NCI-H524 treated with DMSO at 0.1 percent for 48 hours (cell line): ENCODE results near the gene SHTN1.

Source experiments
- DNase-seq: peaks from one replicate; lab custom pipeline; 2025; lab: John Stamatoyannopoulos, UW

Gene SHTN1

DNA sequence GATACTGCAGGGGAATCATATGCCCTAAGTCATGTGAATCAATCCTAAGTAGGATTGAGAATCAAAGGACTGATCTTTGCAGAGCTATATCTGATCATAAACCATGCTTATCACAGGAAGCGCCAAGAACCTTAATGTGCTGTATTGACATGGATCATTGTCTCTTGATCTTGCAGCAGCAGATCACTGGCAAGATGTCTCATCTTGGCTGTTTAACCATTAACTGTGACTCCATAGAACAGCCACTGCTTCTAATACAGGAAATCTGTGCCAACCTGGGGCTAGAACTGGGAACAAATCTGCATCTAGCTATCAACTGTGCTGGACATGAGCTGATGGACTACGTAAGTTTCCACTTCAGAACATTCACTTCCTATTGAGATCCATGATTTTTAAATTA is 134.0 kb downstream of the SHTN1 start:
- no peak for DNase-seq

DNA sequence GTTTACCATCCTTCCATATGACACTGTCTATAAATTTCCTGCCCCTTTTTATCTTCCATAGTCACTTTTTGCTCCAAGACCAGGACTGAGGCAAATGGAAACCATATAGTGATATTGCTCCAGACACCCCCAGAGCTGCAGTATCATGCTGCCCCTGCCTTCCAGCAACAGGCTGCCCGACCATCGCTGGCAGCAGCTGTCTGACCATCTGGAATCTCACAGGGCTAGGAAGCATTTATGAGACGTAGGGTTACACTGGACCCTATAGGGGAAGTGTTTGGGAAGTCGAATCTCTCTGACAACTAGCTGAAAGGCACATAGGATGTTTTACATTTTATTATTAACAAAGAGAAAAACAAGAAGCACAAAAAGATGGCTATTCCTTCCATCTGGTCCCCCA is 136.3 kb downstream of the SHTN1 start:
- DNase-seq = peak; percentile 3

DNA sequence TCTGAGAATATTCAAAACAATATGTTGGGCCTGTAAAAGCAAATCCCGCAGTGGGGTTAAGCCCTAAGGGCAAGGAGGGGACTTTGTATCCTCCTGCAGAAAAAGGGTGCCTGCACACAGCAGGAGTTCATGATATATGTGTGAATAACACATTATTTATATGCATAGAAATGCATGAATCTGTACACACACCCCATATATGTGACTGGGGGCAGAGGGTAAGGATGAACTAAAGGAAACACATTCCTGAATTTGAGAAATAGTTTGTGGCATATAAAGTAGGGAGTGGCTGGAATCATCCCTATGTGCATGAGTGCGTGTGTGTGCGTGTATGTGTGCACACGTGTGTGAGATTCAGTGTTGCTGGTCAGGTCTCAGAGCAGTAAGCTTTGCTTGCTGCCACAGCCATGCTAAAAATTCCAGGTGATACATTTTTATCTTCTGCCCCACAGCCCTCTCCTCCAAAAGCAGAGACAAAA is 136.8 kb downstream of the SHTN1 start:
- no peak for DNase-seq

DNA sequence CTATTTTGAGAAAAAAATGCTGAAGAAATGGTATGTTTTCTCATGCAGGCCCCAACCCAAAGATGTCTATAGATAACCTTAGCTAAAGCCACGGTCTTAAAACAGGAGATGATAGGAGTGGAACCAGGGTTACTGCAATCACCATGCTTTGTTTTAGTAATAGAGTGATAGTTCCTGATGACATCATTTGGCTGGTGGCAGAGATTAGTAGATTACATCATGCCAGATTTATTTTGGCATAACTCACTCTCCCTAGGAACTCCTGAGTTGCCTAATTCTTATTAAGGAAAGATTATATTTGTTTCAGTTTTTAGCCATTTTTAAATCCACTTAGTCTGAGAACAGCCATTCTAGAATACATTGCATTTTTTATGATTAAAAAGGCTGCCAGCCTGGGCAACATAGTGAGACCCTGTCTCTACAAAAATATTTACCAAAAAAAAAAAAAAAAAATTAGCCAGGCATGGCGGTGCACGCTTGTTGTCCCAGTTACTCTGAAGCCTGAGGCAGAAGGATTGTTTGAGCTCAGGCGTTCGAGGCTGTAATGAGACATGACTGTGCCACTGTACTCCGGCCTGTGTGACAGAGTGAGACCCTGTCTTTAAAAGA is 137.9 kb downstream of the SHTN1 start:
- DNase-seq = no peak

DNA sequence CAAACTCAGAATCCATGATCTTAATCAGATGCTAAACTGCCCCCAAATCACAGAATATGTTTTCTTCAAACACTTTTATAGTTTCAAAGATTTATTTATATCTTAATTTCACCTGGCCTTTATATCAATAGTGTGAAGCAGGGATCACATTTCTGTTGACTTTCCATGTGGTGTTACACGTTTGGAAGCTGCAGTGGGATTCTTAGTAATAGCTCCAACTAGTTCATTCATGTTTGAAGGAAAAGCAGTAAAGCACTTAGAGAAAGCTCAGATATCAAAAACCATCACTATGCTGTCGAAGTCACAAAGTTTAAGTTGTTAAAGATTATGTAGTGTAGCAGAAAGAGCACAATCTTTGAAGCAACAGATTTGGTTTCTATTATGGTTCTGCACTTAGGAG is 138.9 kb downstream of the SHTN1 start:
- no peak for DNase-seq

DNA sequence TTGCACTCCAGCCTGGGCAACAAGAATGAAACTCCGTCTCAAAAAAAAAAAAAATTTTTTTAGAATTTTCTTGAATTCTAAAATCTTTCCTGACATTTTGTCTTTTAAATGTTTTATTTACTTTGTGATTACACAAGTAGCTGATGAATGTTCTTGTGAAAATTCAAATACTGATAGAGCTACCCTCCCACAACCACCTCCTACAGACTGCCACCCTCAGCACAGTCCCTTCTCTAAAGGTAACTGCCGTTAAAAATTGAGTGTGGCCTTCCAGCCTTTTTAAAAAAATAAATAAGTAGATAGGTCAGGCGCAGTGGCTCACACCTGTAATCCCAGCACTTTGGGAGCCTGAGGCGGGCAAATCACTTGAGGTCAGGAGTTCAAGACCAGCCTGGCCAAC is 140.6 kb downstream of the SHTN1 start:
- DNase-seq = no peak

DNA sequence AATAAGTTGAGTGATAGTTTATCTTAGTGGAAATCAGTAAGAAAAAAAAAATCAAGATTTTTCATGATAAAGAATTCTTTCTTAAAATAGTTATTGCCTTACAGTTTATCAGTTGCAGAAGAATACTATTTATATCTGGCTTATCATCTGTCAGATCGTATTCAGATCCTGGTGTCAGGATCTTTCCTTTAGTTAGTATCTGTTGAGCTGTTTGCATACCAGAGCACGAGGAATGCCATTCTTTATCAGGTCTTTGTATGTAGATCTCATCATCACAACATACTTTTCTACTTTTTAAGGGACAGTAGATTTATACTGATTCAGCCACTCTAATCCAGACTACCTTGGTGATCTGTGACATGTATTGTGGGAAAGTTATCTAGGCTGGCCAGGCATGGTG is 143.2 kb downstream of the SHTN1 start:
- no peak for DNase-seq

DNA sequence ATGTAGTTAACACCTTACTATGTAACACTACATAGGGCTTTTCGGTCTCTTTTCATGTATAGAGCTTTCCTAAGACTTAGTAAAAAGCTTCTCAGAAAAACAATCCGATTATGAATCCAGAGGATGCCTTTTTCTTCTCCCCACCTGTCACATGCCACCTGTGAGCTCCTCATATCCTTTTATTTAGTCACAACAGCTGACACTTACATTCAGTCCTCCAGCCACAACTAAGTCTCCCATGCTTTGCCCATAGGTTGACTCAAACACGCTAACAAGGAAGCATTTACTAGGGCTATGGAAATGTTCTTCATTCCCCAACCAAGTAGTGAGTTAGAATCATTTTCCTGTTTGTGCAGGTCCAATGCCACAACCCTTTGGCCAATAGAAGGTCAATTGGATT is 147.8 kb downstream of the SHTN1 start:
- peak; percentile 19 for DNase-seq

DNA sequence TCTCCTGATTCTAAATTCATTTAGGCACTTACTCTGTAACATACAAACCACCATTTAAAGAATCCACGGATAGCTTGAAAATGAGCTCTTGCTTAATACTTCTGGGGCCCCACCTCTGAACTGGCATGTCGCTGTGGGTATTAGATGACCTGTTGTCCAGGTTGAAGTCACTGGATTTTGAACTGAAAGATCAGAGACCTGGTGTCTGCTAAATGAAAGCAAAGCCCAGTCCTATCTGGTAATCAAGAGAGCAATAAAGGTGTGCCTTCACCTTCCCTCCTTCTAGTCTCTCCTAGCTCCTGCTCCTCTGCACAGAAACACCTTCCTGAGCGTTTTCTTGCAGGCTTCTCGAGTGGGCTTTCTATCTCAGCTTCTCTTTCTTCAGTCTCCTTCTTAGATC is 151.3 kb downstream of the SHTN1 start:
- no peak for DNase-seq

DNA sequence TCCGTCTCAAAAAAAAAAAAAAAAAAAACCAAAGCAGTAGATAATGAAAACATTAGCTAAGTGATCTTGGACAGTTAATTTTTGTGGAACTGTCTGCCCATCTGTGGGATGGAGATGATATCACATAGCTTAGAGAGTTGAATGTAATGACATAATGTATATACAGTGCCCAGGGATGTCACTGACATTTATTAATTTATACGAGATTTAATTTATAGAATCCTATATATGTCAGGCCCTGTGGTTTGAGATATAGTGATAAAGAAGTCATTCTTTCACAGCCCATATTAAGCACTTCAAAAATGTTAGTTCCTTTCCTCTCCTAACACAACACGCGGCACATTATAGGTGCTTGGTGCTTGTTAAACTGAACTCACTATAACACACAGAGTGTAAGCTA is 151.7 kb downstream of the SHTN1 start:
- DNase-seq = no peak

DNA sequence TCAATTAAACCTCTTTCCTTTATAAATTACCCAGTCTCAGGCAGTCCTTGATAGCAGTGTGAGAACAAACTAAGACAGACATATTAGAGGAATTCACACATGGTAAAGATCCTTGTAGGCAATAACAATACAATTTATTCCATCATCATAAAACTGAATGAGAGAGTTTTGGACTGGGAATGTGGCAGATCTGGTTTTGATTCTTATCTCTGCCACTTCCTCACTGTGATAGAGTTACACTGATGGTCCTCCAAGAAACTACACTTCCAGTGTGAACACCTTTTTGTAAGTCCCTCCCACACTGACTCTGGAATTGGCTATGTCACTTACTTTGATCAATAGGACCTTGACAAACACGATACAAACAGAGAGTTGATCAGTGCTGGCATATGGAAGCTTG is 152.7 kb downstream of the SHTN1 start:
- no peak for DNase-seq

DNA sequence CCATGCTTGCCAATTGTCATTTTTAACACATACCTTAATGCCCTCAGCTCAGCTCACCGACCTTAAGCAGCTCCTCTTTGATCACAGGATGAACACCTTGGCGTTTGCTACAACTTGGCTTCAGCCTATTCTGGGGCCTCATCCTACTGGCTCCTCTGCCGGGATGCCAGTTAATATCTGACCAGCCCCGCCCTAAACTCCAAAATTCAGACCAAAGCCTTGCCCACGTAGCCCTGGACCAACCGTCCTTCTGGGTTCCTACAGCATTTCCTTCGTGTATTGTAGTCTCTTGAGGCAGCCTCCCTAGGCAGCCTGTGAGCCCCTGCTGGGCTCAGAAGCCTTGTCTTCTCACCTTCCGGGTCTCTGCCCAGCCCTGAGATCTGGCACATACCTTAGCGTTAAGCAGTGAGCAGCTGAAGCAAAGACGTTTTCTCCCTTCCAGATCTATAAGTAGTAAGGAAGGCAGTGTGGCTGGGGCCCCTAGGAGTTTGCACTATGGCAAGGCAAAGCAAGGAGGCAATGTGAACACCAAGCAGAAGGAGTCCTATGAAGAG is 154.9 kb downstream of the SHTN1 start:
- no peak for DNase-seq

DNA sequence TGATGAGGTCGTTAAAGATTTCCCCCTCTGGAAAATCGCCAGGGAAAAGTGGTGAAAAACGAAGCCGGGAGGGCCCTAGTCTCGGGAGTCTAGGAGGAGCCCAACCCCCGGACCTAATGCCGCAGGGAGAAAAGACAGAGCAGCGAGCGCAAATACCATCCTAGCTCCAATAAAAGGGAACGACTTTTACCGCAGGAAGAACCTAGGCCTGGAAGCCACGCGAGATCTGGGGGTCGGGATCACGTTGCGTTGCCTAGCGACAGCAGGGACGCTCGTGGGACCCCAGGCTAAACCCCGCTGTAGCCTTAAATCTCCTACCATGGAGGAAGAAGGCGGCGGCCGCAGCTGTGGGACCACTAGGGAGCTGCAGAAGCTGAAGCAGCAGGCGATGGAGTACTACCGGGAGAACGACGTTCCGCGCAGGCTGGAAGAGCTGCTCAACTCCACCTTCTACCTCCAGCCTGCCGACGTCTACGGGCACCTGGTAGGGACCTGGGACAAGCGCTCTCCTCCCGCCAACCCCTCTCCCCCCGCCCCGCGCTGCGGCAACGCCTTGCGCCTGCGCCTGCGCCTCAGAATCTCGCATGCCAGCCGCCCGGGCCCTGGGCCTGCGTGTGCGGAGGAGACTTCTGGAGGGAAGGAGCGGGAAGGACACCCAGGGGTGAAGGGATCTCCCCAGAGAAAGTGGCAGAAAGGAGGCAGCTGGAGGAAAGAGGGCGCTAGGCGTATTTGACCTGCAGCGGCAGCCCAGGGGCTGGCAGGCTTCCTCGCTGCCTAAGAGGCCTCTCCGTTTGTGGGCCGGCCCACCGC is 155.5 kb downstream of the SHTN1 start, which contains the start of gene ENO4:
Gene ENO4, plus strand, starts transcription at position 252 of the 810 bp plus-strand sequence. Its CDS starts 68 bp downstream, at position 320.
- peak; percentile 13 for DNase-seq

DNA sequence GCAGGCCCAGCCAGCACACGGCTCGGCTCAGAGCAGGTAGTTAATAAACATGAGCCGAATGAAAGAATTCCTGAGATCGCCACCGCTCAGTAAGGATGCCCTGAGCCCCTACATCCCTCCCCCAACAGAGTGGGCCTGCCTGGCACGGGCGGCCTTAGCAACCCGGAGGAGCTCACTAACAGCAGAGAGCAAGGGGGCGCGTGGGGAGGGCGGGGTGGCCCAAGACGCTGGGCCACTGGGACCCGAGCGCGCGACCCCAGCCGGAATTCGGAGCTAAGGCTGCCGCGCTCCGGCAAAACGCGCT is 156.1 kb downstream of the SHTN1 start:
- no peak for DNase-seq

DNA sequence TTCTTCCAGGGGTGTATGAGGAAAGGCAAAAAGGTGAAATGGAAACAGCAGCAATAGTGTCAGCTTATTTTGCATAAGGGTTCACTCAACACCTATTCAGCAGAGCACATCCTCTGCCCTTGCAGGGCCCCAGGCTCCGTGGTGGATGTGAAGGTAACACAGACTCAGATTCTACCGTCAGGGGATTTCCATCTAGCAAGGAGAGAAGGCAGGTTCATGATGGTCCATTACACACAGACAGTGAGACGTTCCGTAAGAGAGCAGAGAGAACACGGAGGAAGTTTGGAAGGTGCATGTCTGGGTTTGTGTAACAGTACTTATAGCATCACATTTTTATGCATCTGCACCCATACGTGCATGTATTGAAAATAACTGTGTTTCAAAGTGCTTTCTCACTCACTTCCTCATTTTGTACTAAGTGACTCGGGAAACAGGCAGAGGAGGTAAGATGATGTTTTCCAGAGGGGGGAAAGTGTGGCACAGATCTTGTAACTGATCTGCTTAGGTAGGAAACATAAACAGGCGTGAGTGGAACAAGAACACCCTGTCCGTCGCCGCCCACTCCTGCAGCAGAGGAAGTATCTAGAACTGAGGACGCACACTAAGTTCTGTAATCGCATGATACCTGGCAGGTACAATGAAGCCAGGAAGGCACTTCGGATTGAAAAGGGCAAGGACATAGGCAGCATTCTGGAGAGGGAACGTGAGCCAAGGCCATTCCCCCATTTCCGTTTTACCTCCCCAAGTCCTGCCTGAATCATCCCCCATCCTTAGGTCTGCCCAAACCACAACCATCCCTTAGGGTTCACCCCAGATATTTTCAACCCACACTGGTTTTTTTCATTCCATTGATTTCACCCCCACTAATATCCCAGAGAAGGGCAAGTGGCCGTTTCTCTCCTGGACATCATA is 156.7 kb downstream of the SHTN1 start:
- no peak for DNase-seq

DNA sequence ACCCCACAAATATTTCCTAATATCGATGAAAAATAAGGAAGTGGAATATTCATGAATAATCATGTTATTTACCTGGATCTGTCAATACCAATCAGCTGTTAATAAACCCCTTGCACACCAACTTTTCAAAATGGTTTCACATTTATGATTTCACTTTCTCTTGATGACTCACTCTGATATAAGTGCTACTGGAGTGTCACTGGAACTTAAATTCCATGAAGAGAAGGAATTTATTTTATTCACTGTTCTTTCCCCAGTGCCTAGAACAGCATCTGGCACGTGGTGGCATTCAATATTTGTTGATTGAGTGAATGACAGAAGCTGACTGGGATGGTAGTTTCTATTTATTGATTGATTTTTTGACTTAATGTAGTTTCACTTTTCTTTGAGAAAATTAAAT is 159.2 kb downstream of the SHTN1 start:
- DNase-seq = no peak

DNA sequence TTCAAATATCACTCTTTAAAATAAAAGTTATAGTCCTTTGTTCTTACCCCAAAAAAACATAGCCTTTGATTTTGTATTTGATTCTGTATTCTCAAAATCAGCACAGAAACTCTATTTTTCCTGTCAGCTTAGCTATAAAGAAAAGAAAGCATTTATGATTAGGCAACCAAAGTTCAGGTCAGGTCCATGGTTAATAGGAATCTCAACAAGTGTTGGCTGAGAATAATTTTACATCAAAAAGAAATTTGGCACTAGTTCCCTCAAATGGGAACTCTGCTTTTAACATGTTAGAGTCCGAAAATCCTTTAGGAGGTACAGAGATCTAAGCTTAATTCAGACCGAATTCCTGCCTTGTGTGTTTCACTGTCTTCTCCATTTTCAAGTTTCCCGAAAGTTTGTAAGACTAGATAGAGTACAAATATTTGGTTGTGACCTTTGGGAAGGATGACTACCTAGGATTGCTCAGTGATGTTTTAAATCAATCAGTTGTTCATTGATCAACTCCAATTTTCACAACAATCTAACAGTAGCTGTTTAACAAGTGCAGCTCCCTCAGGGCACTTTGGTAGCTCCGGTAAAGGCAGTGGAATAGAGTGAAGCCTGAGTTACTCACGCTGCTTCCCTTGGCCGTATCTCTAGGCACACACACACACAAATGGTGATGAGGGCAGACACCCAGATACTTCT is 164.5 kb downstream of the SHTN1 start:
- no peak for DNase-seq

DNA sequence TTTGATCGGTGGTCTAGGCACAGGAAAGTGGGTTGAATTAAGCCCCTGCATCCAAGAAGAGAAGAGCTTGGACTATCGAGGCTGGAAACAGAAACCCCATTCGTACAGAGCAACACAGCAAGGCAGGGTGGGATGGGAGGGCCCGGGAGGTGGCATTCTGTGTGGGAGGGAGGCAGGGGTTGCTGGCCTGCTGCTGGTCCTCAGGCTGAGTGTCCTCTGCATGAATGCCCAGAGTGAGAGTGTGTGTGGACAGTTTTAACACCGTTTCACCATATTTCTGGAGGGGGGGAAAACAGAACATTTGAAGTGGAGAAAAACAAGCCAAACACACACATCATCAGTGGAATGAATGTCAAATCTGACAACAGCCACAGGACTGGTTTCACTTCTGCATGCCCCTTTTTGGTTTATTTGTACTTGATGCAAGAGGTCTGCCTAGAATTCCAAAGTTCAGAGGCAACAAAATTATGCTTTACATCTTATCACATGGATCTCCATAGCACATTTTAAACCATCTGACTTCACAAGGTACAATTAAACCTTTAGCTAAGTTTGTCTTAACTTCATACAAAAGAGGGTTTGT is 166.8 kb downstream of the SHTN1 start:
- no peak for DNase-seq

DNA sequence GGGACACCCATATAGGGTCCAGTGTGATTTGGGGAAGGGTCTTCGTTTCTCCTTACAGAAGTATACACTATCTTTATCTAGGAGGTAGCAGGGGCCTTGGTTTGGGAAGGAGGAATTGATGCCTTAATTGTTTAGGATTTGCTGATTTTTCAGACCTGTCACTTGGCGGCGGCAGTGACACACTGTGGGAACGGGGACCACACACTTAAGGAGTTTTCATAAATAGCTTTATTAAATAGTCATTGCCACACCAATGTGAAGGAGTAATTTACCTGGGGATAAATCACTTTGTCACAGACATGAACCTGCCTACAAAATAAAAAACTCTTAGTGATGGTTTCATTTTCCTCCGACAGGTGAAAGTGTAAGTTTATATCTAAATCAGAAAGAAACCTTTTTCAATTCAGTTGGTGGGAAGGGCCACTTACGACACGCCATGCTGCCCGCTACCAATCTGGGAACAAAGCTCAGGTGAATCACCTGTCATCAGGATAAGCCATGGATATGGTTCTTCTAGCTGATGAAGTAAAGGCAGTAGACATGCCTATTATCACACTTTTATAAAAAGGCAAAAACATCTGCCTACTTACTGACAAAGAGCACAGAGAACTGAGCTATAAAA is 168.0 kb downstream of the SHTN1 start:
- no peak for DNase-seq

DNA sequence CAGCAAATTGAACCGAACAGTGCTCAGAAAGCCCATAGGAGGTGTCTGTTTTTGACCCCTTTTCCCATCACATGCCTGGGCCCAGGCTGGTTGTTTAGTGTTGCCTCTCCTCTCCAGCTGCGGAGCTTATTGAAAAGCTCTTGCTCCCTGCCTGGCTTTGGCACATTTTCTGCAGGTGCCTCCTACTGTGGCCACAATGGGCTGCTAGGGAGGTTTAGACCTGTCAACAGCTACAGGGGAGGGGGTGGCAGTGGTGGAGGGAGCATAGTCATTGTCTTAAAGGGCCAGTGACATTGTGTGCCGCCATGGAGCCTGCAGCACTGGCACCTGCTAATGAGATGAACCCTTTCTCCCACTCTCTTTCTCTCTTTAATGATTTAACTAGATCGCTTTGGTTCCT is 168.9 kb downstream of the SHTN1 start:
- no peak for DNase-seq

DNA sequence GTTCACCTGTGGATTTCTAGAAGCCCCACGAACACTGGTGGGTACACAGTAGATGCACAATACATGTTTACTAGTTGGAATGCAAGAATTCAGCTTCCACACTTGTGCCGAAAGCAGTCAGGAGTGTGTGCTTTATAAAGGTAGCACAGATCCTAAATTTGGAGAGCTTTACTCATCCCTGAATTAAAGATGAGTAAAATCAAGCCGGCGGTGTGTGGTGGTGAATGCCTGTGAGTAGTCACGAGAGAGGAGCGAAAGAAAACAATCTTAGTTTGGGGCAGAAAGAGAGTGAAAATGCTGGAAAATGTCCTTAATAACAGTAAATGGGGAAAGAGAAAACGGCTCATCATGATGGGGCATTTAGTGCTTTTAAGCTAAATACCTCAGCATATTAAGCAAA is 169.3 kb downstream of the SHTN1 start:
- DNase-seq = no peak
